ENCODE data around the gene CYB5R2.
"Not testable (repeated sequence)": the region's sequence is repeated elsewhere in the genome, so short reads cannot be mapped to it uniquely, and the experiment has no call there.

- TF ChIP-seq POLR2A, POLR2AphosphoS5, EP300 (IDR thresholded peaks at IDR 0.05): not testable (repeated sequence)
- TF ChIP-seq, protein P1, sequence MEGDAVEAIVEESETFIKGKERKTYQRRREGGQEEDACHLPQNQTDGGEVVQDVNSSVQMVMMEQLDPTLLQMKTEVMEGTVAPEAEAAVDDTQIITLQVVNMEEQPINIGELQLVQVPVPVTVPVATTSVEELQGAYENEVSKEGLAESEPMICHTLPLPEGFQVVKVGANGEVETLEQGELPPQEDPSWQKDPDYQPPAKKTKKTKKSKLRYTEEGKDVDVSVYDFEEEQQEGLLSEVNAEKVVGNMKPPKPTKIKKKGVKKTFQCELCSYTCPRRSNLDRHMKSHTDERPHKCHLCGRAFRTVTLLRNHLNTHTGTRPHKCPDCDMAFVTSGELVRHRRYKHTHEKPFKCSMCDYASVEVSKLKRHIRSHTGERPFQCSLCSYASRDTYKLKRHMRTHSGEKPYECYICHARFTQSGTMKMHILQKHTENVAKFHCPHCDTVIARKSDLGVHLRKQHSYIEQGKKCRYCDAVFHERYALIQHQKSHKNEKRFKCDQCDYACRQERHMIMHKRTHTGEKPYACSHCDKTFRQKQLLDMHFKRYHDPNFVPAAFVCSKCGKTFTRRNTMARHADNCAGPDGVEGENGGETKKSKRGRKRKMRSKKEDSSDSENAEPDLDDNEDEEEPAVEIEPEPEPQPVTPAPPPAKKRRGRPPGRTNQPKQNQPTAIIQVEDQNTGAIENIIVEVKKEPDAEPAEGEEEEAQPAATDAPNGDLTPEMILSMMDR (IDR thresholded peaks at IDR 0.05) = not testable (repeated sequence)
Measured at GRCh38 chr11:7663531-7663930, 9.8 kb downstream of the CYB5R2 start.
